DND-41 (cell line): ENCODE data around the gene FRYL.

ENCODE experiments used
- ATAC-seq: fragments of 200-7000 bp; cut with Tn5 transposase; 3 replicates; pipeline ENCODE4 v1.9.1; 2021; ENCODE audit warnings: low read depth; ENCODE audit not compliant: insufficient read depth
- DNase-seq: peaks from one replicate; pipeline ENCODE4 v3.0.0-alpha.2; 2020
- H2AFZ ChIP-seq: 2 replicates; pipeline ENCODE4 v1.6.0; 2012; ENCODE audit warnings: low read depth, low read length
- H3K27ac ChIP-seq: 2 replicates; pipeline ENCODE4 v1.5.1; 2012; ENCODE audit warnings: low read length, inconsistent platforms
- H3K27me3 ChIP-seq: fragments of 200-600 bp; sonication (generic); 2 replicates; pipeline ENCODE4 v1.6.0; 2012; ENCODE audit warnings: low read length, mild to moderate bottlenecking, inconsistent platforms; ENCODE audit not compliant: insufficient read depth, poor library complexity
- H3K36me3 ChIP-seq: 2 replicates; pipeline ENCODE4 v1.5.1; 2012; ENCODE audit warnings: low read length, inconsistent platforms; ENCODE audit not compliant: insufficient read depth
- H3K4me1 ChIP-seq: 2 replicates; pipeline ENCODE4 v1.5.1; 2012; ENCODE audit warnings: mild to moderate bottlenecking, low read length; ENCODE audit not compliant: insufficient read depth
- H3K4me2 ChIP-seq: 2 replicates; pipeline ENCODE4 v1.6.0; 2012; ENCODE audit warnings: mild to moderate bottlenecking, moderate library complexity, low read length, inconsistent platforms; ENCODE audit not compliant: insufficient read depth
- H3K4me3 ChIP-seq, 2 experiments: fragments of 200-600 bp in 1 of 2; shearing (Covaris generic) in 1 of 2; 2 replicates each; pipeline ENCODE4 v1.5.1; 2012 to 2016; ENCODE audit warnings: inconsistent platforms in 2 of 2, low read length in 2 of 2, mild to moderate bottlenecking in 2 of 2, low read depth in 1 of 2, moderate library complexity in 1 of 2
- H3K79me2 ChIP-seq: 2 replicates; pipeline ENCODE4 v1.6.0; 2012; ENCODE audit warnings: low read length, inconsistent platforms; ENCODE audit not compliant: insufficient read depth
- H3K9ac ChIP-seq: 2 replicates; pipeline ENCODE4 v1.6.0; 2012; ENCODE audit warnings: low read depth, mild to moderate bottlenecking, inconsistent platforms, low read length, moderate library complexity
- H3K9me3 ChIP-seq: 2 replicates; pipeline ENCODE4 v1.5.1; 2012; ENCODE audit warnings: low read length, moderate library complexity, mild to moderate bottlenecking, inconsistent platforms; ENCODE audit not compliant: insufficient read depth, severe bottlenecking
- H4K20me1 ChIP-seq: 2 replicates; pipeline ENCODE4 v1.6.0; 2012; ENCODE audit warnings: low read length; ENCODE audit not compliant: insufficient read depth
- CTCF ChIP-seq: IDR thresholded peaks from 2 replicates; pipeline ENCODE4 v1.5.1; 2012; ENCODE audit warnings: borderline replicate concordance, low read length, moderate library complexity, mild to moderate bottlenecking; ENCODE audit not compliant: poor library complexity, severe bottlenecking; ENCODE audit errors: extremely low read depth
- EZH2 ChIP-seq: IDR thresholded peaks from 3 replicates; pipeline ENCODE4 v1.6.1; 2012; ENCODE audit warnings: borderline replicate concordance, low read depth, mild to moderate bottlenecking, moderate library complexity, low read length, inconsistent platforms; ENCODE audit not compliant: severe bottlenecking

Gene FRYL

DNA sequence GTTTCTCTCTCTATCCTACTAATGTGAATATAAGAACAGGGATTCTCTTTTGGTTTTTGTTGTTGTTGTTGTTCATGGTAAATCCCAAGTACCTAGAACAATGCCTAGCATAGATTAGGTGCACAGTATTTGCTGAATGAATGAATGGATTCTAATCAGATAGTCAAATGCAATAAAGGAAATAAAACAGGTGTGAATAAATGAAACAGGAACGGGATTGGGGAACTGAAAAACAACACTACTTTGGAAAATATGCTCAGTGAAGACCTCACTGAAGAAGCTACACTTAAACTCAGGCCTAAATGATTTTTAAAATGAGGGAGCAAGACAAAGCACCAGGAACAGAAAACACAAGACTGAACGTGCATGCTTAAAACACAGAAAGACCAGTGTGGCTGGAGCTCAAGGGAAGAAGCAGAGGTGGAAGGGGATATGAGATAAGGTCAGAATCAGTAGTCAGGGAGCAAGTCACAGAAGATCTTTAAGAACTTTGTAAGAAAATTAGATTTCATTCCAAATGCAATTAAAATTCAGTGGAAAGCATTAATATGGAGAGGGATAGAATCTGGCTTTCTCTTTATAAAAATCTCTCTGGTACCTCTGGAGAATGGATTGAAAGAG lies 145.3 kb downstream of the FRYL start:
- H3K4me3 ChIP-seq: no peak overlapping the region
- H3K4me2 ChIP-seq: no peak overlapping the region
- H2AFZ ChIP-seq: no peak overlapping the region
- peaks cover 69% of the 10 kb centered on the region for H3K79me2 ChIP-seq
- H3K36me3 ChIP-seq: peaks cover 7% of the 10 kb centered on the region; the same call in 1 of the 2 replicates
- no peaks in the 10 kb centered on the region for H3K4me1 ChIP-seq
- no peaks in the 10 kb centered on the region for H3K27me3 ChIP-seq
- no peak for TF ChIP-seq EZH2
- no peak for TF ChIP-seq CTCF
- H4K20me1 ChIP-seq: peaks cover 17% of the 10 kb centered on the region; the same call in 1 of the 2 replicates
- ATAC-seq (no peak), DNase-seq (no peak)
- no peak overlapping the region for H3K9ac ChIP-seq
- no peaks in the 10 kb centered on the region for H3K9me3 ChIP-seq
- H3K27ac ChIP-seq: no peak overlapping the region

DNA sequence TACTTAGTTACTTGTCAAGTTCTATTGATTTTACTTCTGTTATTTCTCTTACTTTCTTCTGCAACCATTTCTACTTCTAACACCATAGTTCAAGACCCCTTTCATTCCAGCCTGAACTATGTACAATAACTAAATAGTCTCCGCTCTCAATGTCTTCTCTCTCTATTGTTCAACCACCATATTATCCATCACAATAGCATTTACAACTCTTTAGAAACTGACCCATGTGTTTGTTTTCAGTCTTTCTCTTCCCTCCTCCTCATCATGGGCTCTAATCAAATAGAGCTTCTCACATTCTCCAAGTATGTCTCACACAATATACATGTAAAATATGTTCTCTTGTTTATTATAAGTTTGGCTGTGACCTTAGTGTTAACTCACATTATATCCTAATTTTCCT lies 146.4 kb downstream of the FRYL start:
- Histone ChIP-seq H3K9me3 (no peaks in the 10 kb centered on the region), H3K36me3 (peaks cover 14% of the 10 kb centered on the region; the same call in 1 of the 2 replicates), H3K4me3 (no peak overlapping the region), H3K9ac (no peak overlapping the region), H3K27me3 (no peaks in the 10 kb centered on the region), H3K4me1 (no peaks in the 10 kb centered on the region), H2AFZ (no peak overlapping the region), H4K20me1 (peaks cover 18% of the 10 kb centered on the region; the same call in 1 of the 2 replicates), H3K27ac (no peak overlapping the region), H3K79me2 (peaks cover 64% of the 10 kb centered on the region), H3K4me2 (no peak overlapping the region)
- ATAC-seq (no peak), DNase-seq (no peak)
- TF ChIP-seq EZH2 (no peak), CTCF (no peak)

GRCh38 chr4:48629458-48629857 lies 150.6 kb downstream of the FRYL start:
- ATAC-seq (no peak), DNase-seq (no peak)
- H4K20me1 ChIP-seq: peaks cover 11% of the 10 kb centered on the region; the same call in 1 of the 2 replicates
- peaks cover 46% of the 10 kb centered on the region for H3K79me2 ChIP-seq
- H3K9me3 ChIP-seq: no peaks in the 10 kb centered on the region
- no peaks in the 10 kb centered on the region for H3K4me1 ChIP-seq
- no peak overlapping the region for H2AFZ ChIP-seq
- H3K4me2 ChIP-seq: no peak overlapping the region
- no peak overlapping the region for H3K4me3 ChIP-seq
- H3K9ac ChIP-seq: no peak overlapping the region
- no peak overlapping the region for H3K27ac ChIP-seq
- H3K27me3 ChIP-seq: no peaks in the 10 kb centered on the region
- peaks cover 24% of the 10 kb centered on the region; the same call in 1 of the 2 replicates for H3K36me3 ChIP-seq
- no peak for TF ChIP-seq CTCF
- TF ChIP-seq EZH2: no peak
